ENCODE data around the gene SYTL3.

SYTL3 gene

GRCh38 chr6:158737082-158737709 is 87.3 kb downstream of the SYTL3 start:
- DNase-seq: no peak

GRCh38 chr6:158737710-158738615 is 88.1 kb downstream of the SYTL3 start:
- no peak for DNase-seq

DNA sequence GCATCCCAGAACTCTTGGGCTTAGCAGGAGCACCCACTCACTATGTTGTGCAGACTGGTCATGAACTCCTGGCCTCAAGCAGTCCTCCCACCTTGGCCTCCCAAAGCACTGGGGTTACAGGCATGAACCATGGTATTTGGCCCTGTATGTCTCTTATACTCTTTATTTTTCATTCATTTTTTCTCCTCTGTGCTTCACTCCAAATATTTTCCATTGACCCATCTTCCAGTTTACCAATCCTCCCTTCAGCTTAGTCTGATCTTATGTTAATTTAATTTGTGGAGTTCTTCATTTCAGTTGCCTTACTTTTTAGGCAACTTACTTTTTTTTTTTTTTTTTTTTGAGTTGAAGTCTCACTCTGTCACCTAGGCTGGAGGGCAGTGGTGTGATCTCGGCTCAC is 89.8 kb downstream of the SYTL3 start:
- DNase-seq: no peak

GRCh38 chr6:158743033-158743651 is 93.3 kb downstream of the SYTL3 start:
- no peak for DNase-seq

DNA sequence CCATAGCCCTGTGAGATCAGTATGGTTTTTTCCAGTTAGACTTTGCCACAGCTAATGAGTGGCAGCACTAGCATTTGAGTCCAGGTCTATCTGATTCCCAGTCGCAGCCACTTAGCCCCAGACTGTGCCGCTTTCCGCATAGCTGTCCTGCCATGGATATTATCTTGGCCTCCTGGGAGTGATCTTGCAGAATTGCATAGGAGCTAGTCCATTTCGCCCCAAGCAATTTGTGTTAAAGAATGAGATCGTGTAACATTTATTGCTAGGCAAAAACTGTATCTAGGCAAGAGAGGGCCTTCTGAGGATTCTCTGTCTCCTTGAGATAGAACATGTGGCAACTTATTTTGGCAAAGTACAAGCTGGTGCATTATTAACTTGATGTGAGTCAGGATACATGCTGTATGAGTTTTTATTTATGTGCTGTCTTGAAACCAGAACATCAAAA is 95.2 kb downstream of the SYTL3 start:
- no peak for DNase-seq

DNA sequence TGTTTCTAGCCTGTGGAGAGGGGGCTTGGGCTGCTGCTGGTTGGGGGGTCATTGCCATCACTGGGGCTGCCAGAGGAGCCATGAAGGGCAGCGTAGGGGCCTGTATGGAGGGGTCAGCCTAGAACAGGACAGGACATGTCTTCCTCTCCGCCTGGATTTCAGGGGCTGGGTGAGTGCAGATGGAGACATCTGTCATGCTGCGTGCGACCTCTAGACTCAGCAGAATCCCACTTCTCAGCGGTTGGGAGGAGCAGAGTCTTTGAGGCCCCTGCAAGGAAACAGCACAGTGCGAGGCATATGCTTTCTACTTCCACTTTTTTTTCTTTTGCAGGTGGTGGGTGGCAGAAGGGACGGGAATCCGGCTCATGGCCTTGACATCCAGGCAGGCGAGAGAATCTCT is 101.4 kb downstream of the SYTL3 start:
- DNase-seq: no peak

DNA sequence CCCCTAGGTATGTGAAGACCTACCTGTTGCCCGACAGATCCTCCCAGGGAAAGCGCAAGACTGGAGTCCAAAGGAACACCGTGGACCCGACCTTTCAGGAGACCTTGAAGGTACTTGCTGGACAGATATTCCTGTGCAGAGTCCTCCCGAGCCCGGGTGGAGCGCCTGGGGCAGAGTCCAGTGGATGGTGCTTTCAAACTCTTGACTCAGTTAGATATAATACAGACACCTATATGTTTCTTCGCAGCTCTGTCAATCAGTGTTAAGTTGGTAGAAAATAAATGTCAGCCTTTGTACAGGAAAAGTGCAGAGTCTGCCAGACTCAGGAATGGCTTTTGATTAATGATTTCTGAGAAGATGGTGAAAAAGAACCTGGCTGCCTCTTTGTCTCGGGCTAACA is 102.1 kb downstream of the SYTL3 start:
- no peak for DNase-seq

DNA sequence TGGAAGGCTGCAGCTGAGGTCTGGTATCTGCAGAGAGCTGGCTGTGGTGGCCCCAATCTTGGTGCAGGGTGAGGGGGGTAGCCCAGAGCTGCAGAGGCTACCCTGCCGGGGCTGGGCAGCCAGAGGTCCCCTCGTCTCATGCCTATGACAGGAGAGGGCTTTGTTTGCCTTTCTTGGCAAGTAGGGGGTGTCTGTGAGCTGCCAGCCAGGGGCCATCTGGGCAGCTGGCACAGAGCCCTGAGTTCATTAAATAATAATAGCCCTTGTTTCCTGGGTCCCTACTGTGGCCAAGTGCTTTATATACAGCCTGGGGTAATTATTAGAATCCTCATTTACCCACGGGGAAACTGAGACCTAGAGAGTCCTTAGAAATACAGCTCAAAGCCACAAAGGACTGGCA is 102.8 kb downstream of the SYTL3 start:
- peak; percentile 79 to 95 for DNase-seq

GRCh38 chr6:158753811-158754210 is 104.0 kb downstream of the SYTL3 start:
- DNase-seq: no peak

- DNase-seq: no peak
Measured at GRCh38 chr6:158754738-158755137, 104.9 kb downstream of the SYTL3 start.

- DNase-seq: no peak
Measured at GRCh38 chr6:158755636-158756035, 105.8 kb downstream of the SYTL3 start.

- no peak for DNase-seq
Measured at GRCh38 chr6:158756126-158756525, 106.3 kb downstream of the SYTL3 start.

- no peak for DNase-seq
Measured at GRCh38 chr6:158756977-158757752, 107.3 kb downstream of the SYTL3 start.

DNA sequence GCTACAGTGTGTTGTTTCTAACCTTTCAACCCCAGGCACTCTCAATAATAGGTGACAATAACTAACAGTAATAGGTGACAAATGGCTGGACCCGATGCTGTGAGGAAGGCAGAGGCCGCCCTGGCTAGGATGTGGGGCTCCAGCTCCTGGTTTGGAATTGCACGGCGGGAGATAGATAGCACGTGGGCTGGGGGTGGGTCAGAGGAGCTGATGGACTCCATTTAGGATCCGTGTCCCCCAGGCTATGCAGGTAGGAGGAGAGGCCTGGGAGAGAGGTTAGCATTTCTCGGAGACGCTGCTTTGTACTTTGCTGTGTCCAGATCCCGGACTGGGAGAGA is 107.9 kb downstream of the SYTL3 start:
- no peak for DNase-seq

DNA sequence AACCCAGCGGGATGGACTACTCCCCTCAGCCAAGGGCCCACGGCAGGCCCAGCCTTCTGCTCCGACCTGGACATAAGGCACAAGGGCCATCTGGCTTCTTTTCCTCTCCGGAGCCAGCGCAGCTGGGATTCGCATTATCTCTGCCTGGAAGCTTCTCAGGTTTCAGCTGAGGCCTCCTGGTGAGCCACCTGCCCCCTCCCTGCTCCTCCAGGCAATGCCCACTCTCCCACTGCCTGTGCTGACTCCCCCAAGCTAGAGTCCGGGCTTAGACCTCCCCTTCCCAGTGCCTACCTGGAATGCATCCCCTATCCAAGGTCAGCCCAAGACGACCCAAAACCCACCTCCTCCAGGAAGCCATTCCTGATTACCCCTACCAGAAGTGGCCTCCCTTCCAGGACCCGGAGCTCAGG is 108.6 kb downstream of the SYTL3 start:
- peak; percentile 64 to 93 for DNase-seq

GRCh38 chr6:158758941-158759479 is 109.2 kb downstream of the SYTL3 start:
- peak; percentile 7 to 74 for DNase-seq

DNA sequence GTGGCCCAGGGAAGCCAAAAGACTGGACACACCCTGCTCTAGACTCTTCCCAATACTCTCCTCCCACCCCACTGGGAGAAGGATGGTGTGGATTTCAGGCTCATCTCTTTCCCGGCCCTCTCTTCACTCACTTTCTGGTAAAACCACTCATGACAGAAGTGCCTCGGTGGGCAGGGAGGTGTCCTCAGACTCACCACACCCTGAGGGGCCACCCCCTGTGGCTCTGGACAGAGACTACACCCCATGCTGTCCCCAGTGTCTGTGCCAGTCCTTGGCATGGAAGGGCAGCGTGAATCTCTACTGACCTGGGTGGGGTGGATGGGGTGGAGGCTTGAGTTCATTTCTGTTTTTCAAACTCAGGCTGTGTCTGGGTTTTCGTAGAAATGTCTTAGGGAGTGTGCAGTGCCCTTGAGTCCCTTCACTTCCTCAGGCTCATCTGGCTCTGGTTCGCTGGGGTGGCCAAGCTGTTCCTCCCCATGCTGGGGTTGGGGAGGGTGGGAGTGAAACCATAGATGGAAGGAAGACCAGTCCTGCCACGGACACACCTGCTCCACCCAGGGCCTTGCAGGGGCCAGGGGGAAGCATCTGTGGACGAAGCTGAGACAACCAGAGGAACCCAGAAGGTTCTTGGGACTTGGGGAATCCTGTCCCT is 110.2 kb downstream of the SYTL3 start:
- no peak for DNase-seq

DNA sequence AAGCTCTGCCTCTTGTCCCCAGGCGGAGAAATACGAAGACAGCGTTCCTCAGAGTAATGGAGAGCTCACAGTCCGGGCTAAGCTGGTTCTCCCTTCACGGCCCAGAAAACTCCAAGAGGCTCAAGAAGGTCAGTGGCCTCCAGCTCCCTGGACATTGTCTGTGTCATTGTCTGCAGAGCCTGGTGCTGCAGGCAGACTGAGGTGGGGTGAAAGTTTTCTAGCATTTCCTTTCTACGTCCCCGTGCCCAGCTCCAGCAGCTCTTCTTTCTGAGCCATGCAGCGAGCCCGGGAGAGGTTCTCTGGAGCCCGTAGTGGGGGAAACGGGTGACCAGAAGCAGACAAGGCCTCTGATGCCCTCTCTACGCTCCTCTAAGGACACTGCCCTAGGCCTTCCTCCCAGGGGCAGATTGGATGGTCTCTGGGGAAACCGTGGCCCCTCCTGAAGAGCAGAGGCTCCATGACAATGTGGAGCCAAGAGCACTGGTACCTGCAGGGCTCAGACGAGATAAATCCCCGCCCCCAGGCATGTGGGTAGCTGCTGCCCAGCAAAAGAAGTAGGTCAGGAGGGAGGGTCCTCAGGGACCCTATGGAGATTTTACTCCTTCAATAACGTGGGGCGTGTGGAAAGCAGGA is 110.9 kb downstream of the SYTL3 start:
- no peak for DNase-seq

DNA sequence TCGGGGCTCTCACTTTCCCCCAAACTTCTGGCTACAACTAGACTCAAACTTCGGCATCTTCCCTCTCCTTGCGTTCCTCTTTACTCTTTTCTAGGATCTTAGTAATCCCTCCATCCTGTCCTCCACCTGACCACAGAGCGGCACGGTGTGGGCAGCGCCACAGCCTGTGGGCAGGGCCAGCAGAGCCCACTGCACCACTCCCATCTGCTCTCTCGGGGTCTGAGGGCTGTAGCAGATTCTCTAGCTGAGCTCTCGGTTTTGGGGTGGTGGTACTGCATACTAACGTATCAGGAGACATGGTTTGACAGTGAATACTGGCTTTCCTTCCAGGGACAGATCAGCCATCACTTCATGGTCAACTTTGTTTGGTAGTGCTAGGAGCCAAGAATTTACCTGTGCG is 111.9 kb downstream of the SYTL3 start:
- no peak for DNase-seq

- no peak for DNase-seq
Measured at GRCh38 chr6:158762787-158763433, 113.1 kb downstream of the SYTL3 start.

Measured in NCI-H446 (cell line).